VCaP (cell line): ENCODE data around the gene TAS2R16.

Experiments
- H3K27ac ChIP-seq: fragments of 450-650 bp; 2 replicates; pipeline ENCODE4 v1.5.1; 2017
- TF ChIP-seq, protein P1 (sequence below): fragments of 450-650 bp; conservative IDR thresholded peaks from 2 replicates; pipeline ENCODE4 v1.5.1; 2017; ENCODE audit warnings: mild to moderate bottlenecking, moderate library complexity

Gene TAS2R16

DNA sequence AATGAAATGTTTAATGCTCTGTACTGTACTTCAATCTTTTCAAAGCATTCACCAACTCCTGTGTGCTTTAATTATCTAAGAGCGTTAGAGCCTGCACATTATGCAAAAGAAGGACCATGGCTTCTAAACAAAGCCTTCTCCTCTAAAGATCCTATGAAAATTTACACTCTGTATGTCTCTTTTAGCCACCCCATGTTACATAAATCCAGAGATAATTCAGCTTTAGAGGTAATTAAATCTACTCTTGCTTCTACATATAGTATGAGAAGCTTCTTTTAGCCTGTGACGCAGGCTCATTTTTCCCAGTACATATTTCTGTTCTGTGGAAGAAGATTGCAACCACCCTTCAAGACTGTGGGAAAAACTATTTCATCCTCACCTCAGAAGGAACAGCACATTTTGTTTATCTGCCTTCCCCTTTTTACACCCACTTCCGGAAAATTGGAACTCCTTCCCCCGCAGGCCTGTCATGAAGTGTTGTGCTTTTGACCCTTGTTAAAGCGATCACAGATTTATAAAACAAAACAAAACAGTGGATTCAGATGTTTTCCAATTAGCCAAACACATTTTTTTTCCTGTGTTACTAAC lies 8.1 kb upstream of the TAS2R16 start:
- no peak overlapping the region for H3K27ac ChIP-seq

GRCh38 chr7:122989577-122989976 lies 5.9 kb downstream of the TAS2R16 start:
- TF ChIP-seq, protein P1, sequence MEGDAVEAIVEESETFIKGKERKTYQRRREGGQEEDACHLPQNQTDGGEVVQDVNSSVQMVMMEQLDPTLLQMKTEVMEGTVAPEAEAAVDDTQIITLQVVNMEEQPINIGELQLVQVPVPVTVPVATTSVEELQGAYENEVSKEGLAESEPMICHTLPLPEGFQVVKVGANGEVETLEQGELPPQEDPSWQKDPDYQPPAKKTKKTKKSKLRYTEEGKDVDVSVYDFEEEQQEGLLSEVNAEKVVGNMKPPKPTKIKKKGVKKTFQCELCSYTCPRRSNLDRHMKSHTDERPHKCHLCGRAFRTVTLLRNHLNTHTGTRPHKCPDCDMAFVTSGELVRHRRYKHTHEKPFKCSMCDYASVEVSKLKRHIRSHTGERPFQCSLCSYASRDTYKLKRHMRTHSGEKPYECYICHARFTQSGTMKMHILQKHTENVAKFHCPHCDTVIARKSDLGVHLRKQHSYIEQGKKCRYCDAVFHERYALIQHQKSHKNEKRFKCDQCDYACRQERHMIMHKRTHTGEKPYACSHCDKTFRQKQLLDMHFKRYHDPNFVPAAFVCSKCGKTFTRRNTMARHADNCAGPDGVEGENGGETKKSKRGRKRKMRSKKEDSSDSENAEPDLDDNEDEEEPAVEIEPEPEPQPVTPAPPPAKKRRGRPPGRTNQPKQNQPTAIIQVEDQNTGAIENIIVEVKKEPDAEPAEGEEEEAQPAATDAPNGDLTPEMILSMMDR = no peak
- H3K27ac ChIP-seq = no peak overlapping the region

More for the DNA sequence above, 8.1 kb upstream of the TAS2R16 start:
- TF ChIP-seq, protein P1 = no peak

DNA sequence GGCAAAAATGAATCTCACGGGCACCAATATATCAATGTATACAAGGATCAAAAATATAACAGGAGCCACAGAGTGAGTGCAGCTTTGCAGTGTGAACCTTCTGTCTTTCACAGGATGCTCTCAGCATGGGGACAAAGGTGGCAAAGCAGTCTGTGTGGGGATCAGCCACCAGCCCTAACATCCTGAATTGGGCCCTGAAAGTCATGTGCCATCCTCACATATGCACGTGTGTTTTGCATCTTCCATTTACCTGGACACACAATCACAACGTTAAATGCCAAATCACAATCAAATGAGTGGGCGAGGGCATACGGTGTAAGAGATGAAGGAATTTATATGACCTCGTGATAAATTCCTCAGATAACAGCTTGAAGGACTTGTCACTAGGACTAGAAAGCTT lies 6.5 kb downstream of the TAS2R16 start:
- TF ChIP-seq, protein P1 = no peak
- H3K27ac ChIP-seq = no peak overlapping the region

DNA sequence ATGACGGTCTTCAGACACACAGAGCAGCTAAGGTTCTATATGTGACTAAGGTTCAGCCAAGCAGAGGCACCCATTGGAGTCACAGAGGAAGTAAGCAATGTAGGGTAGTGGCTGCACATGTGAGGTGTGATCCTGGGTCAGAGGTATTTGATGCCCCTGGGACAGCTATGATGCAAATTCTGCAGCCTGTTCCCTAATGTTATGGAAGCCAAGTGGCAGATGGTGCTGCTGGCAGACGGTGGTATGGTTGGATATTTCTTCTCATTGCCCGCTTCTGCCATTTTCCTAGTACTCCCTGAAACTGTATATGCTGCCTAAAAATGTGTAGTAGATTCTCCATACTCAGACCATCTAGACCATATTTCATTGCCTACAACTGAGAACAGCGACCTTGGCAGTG lies 7.2 kb downstream of the TAS2R16 start:
- TF ChIP-seq, protein P1 = no peak
- no peak overlapping the region for H3K27ac ChIP-seq

DNA sequence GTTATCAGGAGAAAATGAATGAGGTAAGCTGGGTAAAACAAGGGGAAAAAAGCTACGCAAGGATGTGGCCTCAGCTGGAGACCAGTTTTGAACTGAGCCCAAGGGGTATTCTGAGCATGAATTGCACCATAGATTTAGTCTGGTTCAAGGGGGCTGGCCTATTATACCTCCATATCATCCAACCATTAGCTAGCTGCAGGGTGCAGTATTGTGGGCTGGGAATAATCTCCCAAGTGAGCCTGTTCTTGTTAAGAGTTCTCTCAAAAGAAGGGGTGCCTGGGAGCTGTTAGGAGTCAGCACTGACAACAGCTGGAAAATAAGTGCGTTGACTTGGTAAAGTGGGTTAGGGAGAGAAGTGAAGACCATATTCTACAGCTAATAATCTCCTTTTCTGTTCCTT lies 8.0 kb downstream of the TAS2R16 start:
- TF ChIP-seq, protein P1 = no peak
- H3K27ac ChIP-seq = no peak overlapping the region

- TF ChIP-seq, protein P1 = no peak
- no peak overlapping the region for H3K27ac ChIP-seq
These were observed 11.5 kb downstream of the TAS2R16 start for GRCh38 chr7:122984021-122984420.

- H3K27ac ChIP-seq = no peak overlapping the region
- TF ChIP-seq, protein P1 = no peak
These were observed 12.2 kb downstream of the TAS2R16 start for GRCh38 chr7:122983261-122983660.

DNA sequence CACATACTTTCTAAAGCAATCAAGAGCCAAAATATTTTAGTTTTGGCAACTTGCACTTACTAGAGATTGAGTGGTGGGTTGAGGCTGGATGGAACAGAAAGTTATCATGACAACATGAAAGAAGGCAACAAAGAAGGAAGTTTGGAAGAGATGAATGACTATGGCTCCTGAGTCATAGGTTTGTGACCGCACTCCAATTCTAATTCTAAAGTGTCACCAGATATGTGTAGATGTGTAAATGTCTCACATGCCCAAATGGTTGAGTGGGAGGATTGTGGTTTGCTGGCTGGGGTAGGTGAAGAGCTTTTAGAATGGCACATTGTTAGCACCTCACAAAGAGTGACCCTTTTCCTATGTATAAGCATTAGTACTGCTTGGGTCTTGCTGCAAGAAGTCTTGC lies 20.2 kb downstream of the TAS2R16 start:
- TF ChIP-seq, protein P1 = no peak
- no peak overlapping the region for H3K27ac ChIP-seq
